Type B pancreatic cell (in vitro differentiated cells): ENCODE measurements around the gene CES4A. TPM values are rescaled to one million over a fixed set of nuclear protein-coding genes. Genes with fewer than 3 reads are reported as not detected.

Source experiments
- DNase-seq: peaks from one replicate; pipeline ENCODE4 v3.0.0; 2021; ENCODE audit warnings: mixed read lengths; ENCODE audit not compliant: unreplicated experiment; ENCODE audit errors: extremely low spot score
- H3K27ac Mint-ChIP-seq: 2 replicates; pipeline ENCODE4 v1.8.0; 2021; ENCODE audit warnings: mild to moderate bottlenecking, mixed read lengths
- H3K27me3 Mint-ChIP-seq: 2 replicates; pipeline ENCODE4 v1.8.0; 2021; ENCODE audit warnings: mixed read lengths
- H3K36me3 Mint-ChIP-seq: 2 replicates; pipeline ENCODE4 v1.8.0; 2021; ENCODE audit warnings: mixed read lengths
- H3K4me1 Mint-ChIP-seq: one replicate; pipeline ENCODE4 v1.8.0; 2021; ENCODE audit warnings: mixed read lengths; ENCODE audit not compliant: unreplicated experiment
- H3K4me3 Mint-ChIP-seq: 2 replicates; pipeline ENCODE4 v1.8.0; 2021; ENCODE audit warnings: mild to moderate bottlenecking, mixed read lengths
- H3K9me3 Mint-ChIP-seq: 2 replicates; pipeline ENCODE4 v1.8.0; 2021; ENCODE audit warnings: mixed read lengths
- total RNA-seq: library from RNA; stranded (reverse); gene quantifications from 2 replicates; pipeline ENCODE4 v1.2.1, GENCODE V29; 2021; ENCODE audit warnings: low replicate concordance
- TF ChIP-seq, protein P1 (sequence below): fragments of 200-600 bp; sonication (generic); conservative IDR thresholded peaks from 2 replicates; pipeline ENCODE4 v1.5.0; 2021; ENCODE audit warnings: antibody characterized with exemption, mild to moderate bottlenecking

CES4A gene
- total RNA-seq, 1 donor from 2014 or later, result 13.9 TPM

GRCh38 chr16:66975302-66975893 lies 13.0 kb upstream of the CES4A start:
- no peak overlapping the region for H3K4me3 Mint-ChIP-seq

DNA sequence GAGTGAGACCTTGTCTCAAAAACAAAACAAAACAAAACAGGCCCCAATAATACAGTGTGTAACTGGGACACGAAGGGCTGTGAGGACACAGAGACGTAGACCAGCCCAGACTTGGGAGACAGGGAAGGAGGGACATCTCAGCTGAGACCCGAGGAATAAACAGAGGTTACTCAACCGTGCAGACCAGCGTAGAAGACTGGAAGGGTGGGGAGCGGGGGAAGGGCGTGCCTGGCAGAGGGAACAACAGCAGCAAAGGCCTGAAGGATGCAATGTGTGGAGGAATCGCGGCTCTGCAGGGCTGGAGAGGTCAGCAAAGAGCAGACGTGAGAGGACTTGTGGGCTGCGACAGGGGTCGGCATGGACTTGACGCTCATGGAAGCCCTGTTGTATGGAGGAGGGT lies 11.6 kb upstream of the CES4A start:
- H3K4me3 Mint-ChIP-seq, result no peak overlapping the region
- DNase-seq, result no peak
- no peaks in the 10 kb centered on the region for H3K36me3 Mint-ChIP-seq
- peaks cover 5% of the 10 kb centered on the region for H3K4me1 Mint-ChIP-seq
- H3K27me3 Mint-ChIP-seq, result peaks cover 14% of the 10 kb centered on the region
- H3K27ac Mint-ChIP-seq, result no peak overlapping the region
- TF ChIP-seq, protein P1, sequence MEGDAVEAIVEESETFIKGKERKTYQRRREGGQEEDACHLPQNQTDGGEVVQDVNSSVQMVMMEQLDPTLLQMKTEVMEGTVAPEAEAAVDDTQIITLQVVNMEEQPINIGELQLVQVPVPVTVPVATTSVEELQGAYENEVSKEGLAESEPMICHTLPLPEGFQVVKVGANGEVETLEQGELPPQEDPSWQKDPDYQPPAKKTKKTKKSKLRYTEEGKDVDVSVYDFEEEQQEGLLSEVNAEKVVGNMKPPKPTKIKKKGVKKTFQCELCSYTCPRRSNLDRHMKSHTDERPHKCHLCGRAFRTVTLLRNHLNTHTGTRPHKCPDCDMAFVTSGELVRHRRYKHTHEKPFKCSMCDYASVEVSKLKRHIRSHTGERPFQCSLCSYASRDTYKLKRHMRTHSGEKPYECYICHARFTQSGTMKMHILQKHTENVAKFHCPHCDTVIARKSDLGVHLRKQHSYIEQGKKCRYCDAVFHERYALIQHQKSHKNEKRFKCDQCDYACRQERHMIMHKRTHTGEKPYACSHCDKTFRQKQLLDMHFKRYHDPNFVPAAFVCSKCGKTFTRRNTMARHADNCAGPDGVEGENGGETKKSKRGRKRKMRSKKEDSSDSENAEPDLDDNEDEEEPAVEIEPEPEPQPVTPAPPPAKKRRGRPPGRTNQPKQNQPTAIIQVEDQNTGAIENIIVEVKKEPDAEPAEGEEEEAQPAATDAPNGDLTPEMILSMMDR, result no peak
- no peaks in the 10 kb centered on the region for H3K9me3 Mint-ChIP-seq

More at GRCh38 chr16:66975302-66975893, 13.0 kb upstream of the CES4A start:
- no peak overlapping the region for H3K27ac Mint-ChIP-seq
- H3K4me1 Mint-ChIP-seq, result peaks cover 5% of the 10 kb centered on the region
- no peaks in the 10 kb centered on the region for H3K36me3 Mint-ChIP-seq
- TF ChIP-seq, protein P1, result no peak
- DNase-seq, result no peak
- no peaks in the 10 kb centered on the region for H3K9me3 Mint-ChIP-seq
- H3K27me3 Mint-ChIP-seq, result peaks cover 7% of the 10 kb centered on the region

DNA sequence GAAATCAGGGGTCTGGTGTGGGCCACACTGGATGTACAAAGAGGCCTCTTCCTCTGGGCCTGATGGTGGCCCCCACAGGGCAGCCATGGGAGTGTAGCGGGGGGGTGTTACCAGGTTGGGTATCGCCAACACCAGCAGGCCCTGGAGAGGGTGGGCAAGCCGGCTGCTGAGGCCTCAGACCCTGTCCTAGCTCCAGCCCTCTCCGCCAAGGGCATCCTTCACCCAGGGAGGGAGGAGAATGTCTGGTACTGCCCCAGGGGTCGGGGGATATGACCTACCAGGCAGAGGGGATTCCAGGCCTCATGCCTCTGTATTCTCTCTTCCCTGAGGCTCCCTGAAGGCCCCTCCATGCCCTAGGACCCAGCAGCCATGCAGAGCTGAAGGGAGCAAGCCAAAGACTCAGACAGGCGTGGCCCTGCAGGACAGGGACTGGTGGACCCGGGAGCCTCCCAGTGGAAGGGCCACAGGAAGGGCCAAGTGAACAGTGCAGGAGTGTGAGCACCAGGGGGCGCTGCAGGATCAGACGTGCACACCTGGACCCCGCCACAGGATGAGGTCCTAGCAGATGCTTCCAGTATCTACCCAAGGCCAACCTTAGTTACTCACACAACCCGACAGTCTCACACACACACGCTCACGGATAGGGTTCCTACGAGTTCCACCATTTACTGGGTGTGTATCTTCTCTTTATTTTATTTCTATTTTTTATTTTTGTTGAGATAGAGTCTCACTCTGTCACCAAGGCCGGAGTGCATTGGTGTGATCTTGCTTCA lies 10.9 kb upstream of the CES4A start:
- TF ChIP-seq, protein P1, result peak; percentile 97
- H3K9me3 Mint-ChIP-seq, result no peaks in the 10 kb centered on the region
- H3K27ac Mint-ChIP-seq, result peak overlapping the region; percentile 29
- DNase-seq, result peak; percentile 91
- peaks cover 20% of the 10 kb centered on the region for H3K27me3 Mint-ChIP-seq
- H3K4me1 Mint-ChIP-seq, result peaks cover 5% of the 10 kb centered on the region
- H3K36me3 Mint-ChIP-seq, result no peaks in the 10 kb centered on the region
- H3K4me3 Mint-ChIP-seq, result no peak overlapping the region

- Mint-ChIP-seq H3K4me1 (peaks cover 5% of the 10 kb centered on the region), H3K4me3 (no peak overlapping the region), H3K27me3 (peaks cover 22% of the 10 kb centered on the region), H3K27ac (no peak overlapping the region), H3K36me3 (no peaks in the 10 kb centered on the region), H3K9me3 (no peaks in the 10 kb centered on the region)
- TF ChIP-seq, protein P1, result no peak
- no peak for DNase-seq
These were observed 9.2 kb upstream of the CES4A start for GRCh38 chr16:66979011-66979717.

DNA sequence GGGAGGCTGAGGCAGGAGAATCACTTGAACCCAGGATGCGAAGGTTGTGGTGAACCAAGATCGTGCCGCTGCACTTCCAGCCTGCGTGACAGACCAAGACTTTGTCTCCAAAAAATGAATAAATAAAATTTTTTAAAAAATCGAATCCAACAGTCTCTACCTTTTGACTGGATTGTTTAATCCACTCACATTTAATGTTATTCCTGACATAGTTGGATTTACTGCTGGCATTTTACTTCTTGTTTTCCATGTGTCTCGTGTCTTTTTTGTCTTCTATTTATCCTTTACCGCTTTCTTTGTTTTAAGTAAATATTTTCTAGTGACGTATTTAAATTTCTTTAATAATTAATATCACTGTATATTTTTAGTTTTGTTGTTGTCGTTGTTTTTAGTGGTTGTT lies 5.4 kb upstream of the CES4A start:
- DNase-seq, result no peak
- H3K27ac Mint-ChIP-seq, result no peak overlapping the region
- H3K4me3 Mint-ChIP-seq, result no peak overlapping the region
- H3K27me3 Mint-ChIP-seq, result peaks cover 20% of the 10 kb centered on the region
- TF ChIP-seq, protein P1, result no peak
- H3K4me1 Mint-ChIP-seq, result no peaks in the 10 kb centered on the region
- H3K9me3 Mint-ChIP-seq, result no peaks in the 10 kb centered on the region
- H3K36me3 Mint-ChIP-seq, result no peaks in the 10 kb centered on the region
